Skeletal muscle tissue (tissue), 4 donors: ENCODE measurements around the gene MED29. TPM values are rescaled to one million over a fixed set of nuclear protein-coding genes. Genes with fewer than 3 reads are reported as not detected.

Source experiments
- H3K27ac ChIP-seq: one replicate; pipeline ENCODE4 v1.7.0; 2013; ENCODE audit warnings: mild to moderate bottlenecking, low read depth, low read length, inconsistent platforms
- H3K27me3 ChIP-seq, 3 donors: one replicate each; pipeline ENCODE4 v1.7.0; 2013; ENCODE audit warnings: low read length in 3 of 3; ENCODE audit not compliant: control insufficient read depth in 3 of 3, insufficient read depth in 3 of 3
- H3K36me3 ChIP-seq, 3 donors: one replicate each; pipeline ENCODE4 v1.7.0; 2013; ENCODE audit warnings: low read length in 3 of 3; ENCODE audit not compliant: control insufficient read depth in 3 of 3, insufficient read depth in 3 of 3
- H3K4me1 ChIP-seq, 3 donors: one replicate each; pipeline ENCODE4 v1.7.0; 2013; ENCODE audit warnings: low read length in 3 of 3, mild to moderate bottlenecking in 3 of 3; ENCODE audit not compliant: control insufficient read depth in 3 of 3, insufficient read depth in 3 of 3
- H3K4me3 ChIP-seq, 3 donors: one replicate each; pipeline ENCODE4 v1.7.0; 2013; ENCODE audit warnings: low read length in 3 of 3
- H3K9ac ChIP-seq, 3 donors: one replicate each; pipeline ENCODE4 v1.7.0; 2013; ENCODE audit warnings: low read length in 3 of 3, mild to moderate bottlenecking in 3 of 3, moderate library complexity in 2 of 3, low read depth in 1 of 3
- H3K9me3 ChIP-seq, 3 donors: one replicate each; pipeline ENCODE4 v1.7.0; 2013; ENCODE audit warnings: low read length in 3 of 3; ENCODE audit not compliant: control insufficient read depth in 3 of 3
- total RNA-seq: library from RNA; depleted of rRNA; stranded (reverse); fragments of >200 nt; gene quantifications from one replicate; pipeline ENCODE4 v1.2.3, GENCODE V29; 2014
- donor health status: Osteomylitis.

Gene MED29
- total RNA-seq, 1 donor from 2014 or later: 9.4 TPM

DNA sequence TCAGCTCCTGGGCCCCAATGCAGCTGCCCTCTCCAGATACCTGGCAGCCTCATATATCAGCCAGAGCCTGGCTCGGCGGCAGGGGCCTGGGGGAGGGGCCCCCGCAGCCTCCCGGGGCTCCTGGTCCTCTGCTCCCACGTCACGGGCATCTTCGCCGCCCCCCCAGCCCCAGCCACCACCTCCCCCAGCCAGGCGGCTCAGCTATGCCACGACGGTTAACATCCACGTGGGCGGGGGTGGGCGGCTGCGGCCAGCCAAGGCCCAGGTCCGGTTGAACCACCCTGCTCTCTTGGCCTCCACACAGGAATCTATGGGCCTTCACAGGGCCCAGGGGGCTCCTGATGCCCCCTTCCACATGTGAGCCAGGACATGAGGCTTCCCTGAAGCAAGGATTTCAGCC lies 33.8 kb downstream of the MED29 start:
- Histone ChIP-seq H3K27ac (no peak overlapping the region), H3K4me1 (peaks cover 5 to 17% (median 10%) of the 10 kb centered on the region in 3 donors), H3K4me3 (no peak overlapping the region), H3K36me3 (peaks cover 0 to 11% (median 0%) of the 10 kb centered on the region in 3 donors), H3K9ac (no peak overlapping the region), H3K27me3 (no peaks in the 10 kb centered on the region), H3K9me3 (no peaks in the 10 kb centered on the region)

DNA sequence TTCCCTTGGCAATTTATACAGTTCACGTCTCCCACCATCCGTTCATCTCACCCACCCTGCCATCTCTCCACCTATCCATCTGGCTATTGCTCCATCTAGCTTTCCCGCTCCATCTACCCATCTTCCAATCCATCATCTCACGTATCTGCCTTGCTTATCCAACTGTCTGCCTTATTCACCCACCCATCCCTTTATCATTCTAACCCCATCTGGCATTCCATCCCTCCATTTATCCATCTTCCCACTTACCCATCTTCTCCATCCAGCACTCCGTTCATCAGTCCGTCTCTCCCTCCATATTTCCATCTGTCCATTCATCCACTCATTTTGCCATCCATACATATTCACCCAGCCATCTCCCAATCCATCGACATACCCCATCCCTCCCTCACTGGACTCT lies 34.6 kb downstream of the MED29 start:
- H3K9ac ChIP-seq: no peak overlapping the region
- H3K4me1 ChIP-seq: peaks cover 5 to 18% (median 10%) of the 10 kb centered on the region in 3 donors
- no peak overlapping the region for H3K27ac ChIP-seq
- no peaks in the 10 kb centered on the region for H3K9me3 ChIP-seq
- no peak overlapping the region for H3K4me3 ChIP-seq
- H3K27me3 ChIP-seq: no peaks in the 10 kb centered on the region
- H3K36me3 ChIP-seq: peaks cover 0 to 8% (median under 1%) of the 10 kb centered on the region in 3 donors

- Histone ChIP-seq H3K27ac (no peak overlapping the region), H3K36me3 (peaks cover 2 to 5% (median 4%) of the 10 kb centered on the region in 3 donors), H3K4me3 (no peak overlapping the region), H3K9ac (no peak overlapping the region), H3K4me1 (peaks cover 5 to 22% (median 10%) of the 10 kb centered on the region in 3 donors), H3K9me3 (no peaks in the 10 kb centered on the region), H3K27me3 (no peaks in the 10 kb centered on the region)
These were observed 35.0 kb downstream of the MED29 start for GRCh38 chr19:39426170-39426569.

DNA sequence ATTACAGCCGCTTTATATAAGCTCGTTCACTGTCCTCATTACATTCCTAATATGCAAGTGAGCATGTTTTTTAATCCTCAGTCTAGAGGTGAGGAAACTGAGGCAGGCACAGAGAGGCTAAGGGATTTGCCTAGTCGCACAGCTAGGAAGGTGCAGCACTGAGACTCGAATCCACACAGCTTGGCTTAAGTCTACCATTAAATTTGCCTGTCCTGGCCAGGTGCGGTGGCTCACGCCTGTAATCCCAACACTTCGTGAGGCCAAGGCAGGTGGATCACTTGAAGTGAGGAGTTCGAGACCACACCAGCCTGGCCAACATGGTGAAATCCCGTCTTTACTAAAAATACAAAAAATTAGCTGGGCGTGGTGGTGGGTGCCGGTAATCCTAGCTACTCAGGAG lies 36.5 kb downstream of the MED29 start:
- Histone ChIP-seq H3K27me3 (no peaks in the 10 kb centered on the region), H3K9ac (no peak overlapping the region), H3K4me3 (no peak overlapping the region), H3K9me3 (no peaks in the 10 kb centered on the region), H3K4me1 (peaks cover 5 to 22% (median 10%) of the 10 kb centered on the region in 3 donors), H3K27ac (peak overlapping the region; percentile 28), H3K36me3 (peaks cover 7 to 10% (median 9%) of the 10 kb centered on the region in 3 donors)

GRCh38 chr19:39428283-39429112 lies 37.3 kb downstream of the MED29 start:
- Histone ChIP-seq H3K9me3 (no peaks in the 10 kb centered on the region), H3K27me3 (no peaks in the 10 kb centered on the region), H3K36me3 (peaks cover 14 to 18% (median 16%) of the 10 kb centered on the region in 3 donors), H3K27ac (peak overlapping the region; percentile 70), H3K9ac (peak overlapping the region; percentile 36 to 71 (median 36)), H3K4me1 (peaks cover 5 to 25% (median 11%) of the 10 kb centered on the region in 3 donors), H3K4me3 (peak overlapping the region in 1 of 3 donors; percentile 22)

GRCh38 chr19:39430675-39431593 lies 39.8 kb downstream of the MED29 start:
- Histone ChIP-seq H3K9me3 (no peaks in the 10 kb centered on the region), H3K27ac (peak overlapping the region; percentile 85), H3K27me3 (no peaks in the 10 kb centered on the region), H3K9ac (no peak overlapping the region), H3K4me1 (peaks cover 21 to 47% (median 30%) of the 10 kb centered on the region in 3 donors), H3K36me3 (peaks cover 25 to 27% (median 27%) of the 10 kb centered on the region in 3 donors), H3K4me3 (no peak overlapping the region)

DNA sequence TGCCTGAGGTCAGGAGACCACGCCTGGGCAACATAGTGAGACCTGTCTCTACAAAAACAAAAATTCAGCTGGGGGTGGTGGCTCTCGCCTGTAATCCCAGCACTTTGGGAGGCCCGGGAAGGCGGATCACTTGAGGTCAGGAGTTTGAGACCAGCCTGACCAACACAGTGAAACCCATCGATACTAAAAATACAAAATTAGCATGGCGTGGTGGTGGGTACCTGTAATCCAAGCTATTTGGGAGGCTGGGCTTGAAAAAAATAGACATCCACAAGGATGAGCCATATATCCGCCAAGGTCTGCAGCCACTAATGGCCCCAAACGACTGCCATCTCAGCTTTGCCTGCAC lies 41.5 kb downstream of the MED29 start:
- Histone ChIP-seq H3K27me3 (no peaks in the 10 kb centered on the region), H3K9ac (no peak overlapping the region), H3K27ac (no peak overlapping the region), H3K36me3 (peaks cover 25 to 27% (median 27%) of the 10 kb centered on the region in 3 donors), H3K9me3 (no peaks in the 10 kb centered on the region), H3K4me3 (no peak overlapping the region), H3K4me1 (peaks cover 28 to 52% (median 37%) of the 10 kb centered on the region in 3 donors)

DNA sequence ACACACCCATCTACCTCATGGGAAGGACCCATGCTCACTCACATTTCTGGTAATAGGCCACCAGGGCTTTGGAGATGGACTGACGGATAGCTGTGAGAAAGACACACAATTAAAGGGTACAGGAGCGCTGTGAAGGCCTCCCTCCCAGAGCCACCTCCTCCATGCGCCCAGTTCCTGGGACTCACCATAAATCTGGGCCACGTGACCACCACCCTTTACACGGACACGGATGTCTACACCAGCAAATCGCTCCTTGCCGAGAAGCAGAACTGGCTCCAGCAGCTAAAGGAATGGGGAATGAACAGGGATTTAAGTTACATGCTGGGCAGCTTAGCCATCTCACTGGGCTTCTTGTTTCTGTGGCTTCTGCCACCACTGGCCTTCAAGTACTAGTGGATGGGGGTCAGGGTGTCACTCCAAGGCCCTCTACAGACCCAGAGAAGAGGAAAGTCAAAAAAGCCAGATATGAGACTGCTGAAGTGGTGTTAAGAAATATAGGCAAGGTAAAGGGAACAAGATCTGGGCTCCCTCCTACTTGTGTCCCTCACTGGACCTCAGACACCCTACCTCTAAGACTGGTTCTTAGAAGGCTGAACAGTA lies 42.4 kb downstream of the MED29 start:
- no peak overlapping the region for H3K27ac ChIP-seq
- H3K4me1 ChIP-seq: peaks cover 27 to 45% (median 33%) of the 10 kb centered on the region in 3 donors
- no peak overlapping the region for H3K9ac ChIP-seq
- no peaks in the 10 kb centered on the region for H3K27me3 ChIP-seq
- no peak overlapping the region for H3K4me3 ChIP-seq
- H3K9me3 ChIP-seq: no peaks in the 10 kb centered on the region
- H3K36me3 ChIP-seq: peaks cover 25 to 27% (median 27%) of the 10 kb centered on the region in 3 donors

- H3K9me3 ChIP-seq: no peaks in the 10 kb centered on the region
- peaks cover 0 to 3% (median 0%) of the 10 kb centered on the region in 3 donors for H3K27me3 ChIP-seq
- peak overlapping the region; percentile 95 to 99 (median 98) for H3K4me3 ChIP-seq
- H3K36me3 ChIP-seq: peaks cover 25 to 27% (median 27%) of the 10 kb centered on the region in 3 donors
- no peak overlapping the region for H3K27ac ChIP-seq
- H3K9ac ChIP-seq: peak overlapping the region; percentile 97 to 99 (median 98)
- H3K4me1 ChIP-seq: peaks cover 22 to 39% (median 27%) of the 10 kb centered on the region in 3 donors
These were observed 43.2 kb downstream of the MED29 start for GRCh38 chr19:39434123-39435076.
